HG02759 (cell line): Measurements from ENCODE around the gene DCLK2.

Source experiments
- ATAC-seq: cut with Tn5 transposase; IDR thresholded peaks from one replicate; pipeline ENCODE4 v1.9.1; 2021; ENCODE audit warnings: mild to moderate bottlenecking, moderate library complexity; ENCODE audit not compliant: unreplicated experiment

DCLK2 gene

GRCh38 chr4:150255610-150256224, 177.5 kb downstream of the DCLK2 start:
- no peak for ATAC-seq

- no peak for ATAC-seq
Measured at GRCh38 chr4:150256225-150256620, 178.0 kb downstream of the DCLK2 start.

GRCh38 chr4:150256841-150257730, 178.8 kb downstream of the DCLK2 start:
- no peak for ATAC-seq

- no peak for ATAC-seq
Measured at GRCh38 chr4:150258569-150258968, 180.3 kb downstream of the DCLK2 start.

- no peak for ATAC-seq
Measured at GRCh38 chr4:150259861-150260567, 181.8 kb downstream of the DCLK2 start.

- no peak for ATAC-seq
Measured at GRCh38 chr4:150261571-150261970, 183.3 kb downstream of the DCLK2 start.

GRCh38 chr4:150262611-150263010, 184.4 kb downstream of the DCLK2 start:
- ATAC-seq = no peak

GRCh38 chr4:150264595-150265161, 186.4 kb downstream of the DCLK2 start:
- ATAC-seq = no peak

GRCh38 chr4:150265806-150266205, 187.6 kb downstream of the DCLK2 start:
- no peak for ATAC-seq

- no peak for ATAC-seq
Measured at GRCh38 chr4:150268444-150268843, 190.2 kb downstream of the DCLK2 start.

GRCh38 chr4:150278206-150278605, 200.0 kb downstream of the DCLK2 start:
- no peak for ATAC-seq

GRCh38 chr4:150280081-150280895, 202.0 kb downstream of the DCLK2 start:
- no peak for ATAC-seq

GRCh38 chr4:150280975-150281374, 202.7 kb downstream of the DCLK2 start:
- ATAC-seq = no peak

- no peak for ATAC-seq
Measured at GRCh38 chr4:150283689-150284088, 205.4 kb downstream of the DCLK2 start.

GRCh38 chr4:150286656-150287055, 208.4 kb downstream of the DCLK2 start:
- no peak for ATAC-seq

GRCh38 chr4:150289198-150289597, 211.0 kb downstream of the DCLK2 start:
- no peak for ATAC-seq

GRCh38 chr4:150289881-150290280, 211.6 kb downstream of the DCLK2 start:
- ATAC-seq = no peak

GRCh38 chr4:150297861-150298474, 219.7 kb downstream of the DCLK2 start:
- ATAC-seq = peak; percentile 48

- ATAC-seq = no peak
Measured at GRCh38 chr4:150299816-150300215, 221.6 kb downstream of the DCLK2 start.

- no peak for ATAC-seq
Measured at GRCh38 chr4:150302553-150302952, 224.3 kb downstream of the DCLK2 start.
